PC-9 (cell line): ENCODE results near the gene HBS1L. TPM values are rescaled to one million over a fixed set of nuclear protein-coding genes. Genes with fewer than 3 reads are reported as not detected.
A peak's percentile ranks its signal among the peaks of the same experiment; 100 is the strongest.

Experiments used
- BruUV-seq: library from RNA; stranded (reverse); fragments of 400-500 nt; replicated peaks from 2 replicates; lab custom pipeline; 2021; lab: Mats Ljungman, UMichigan
- CTCF ChIA-PET: fragments of 300-600 bp; sonication (Branson Sonifier 250); formaldehyde crosslinking; loops from one replicate; lab custom pipeline; 2022; ENCODE audit warnings: antibody characterized with exemption; lab: Charles Lee
- POLR2A ChIA-PET: fragments of 300-600 bp; sonication (Branson Sonifier 250); formaldehyde crosslinking; loops from one replicate; lab custom pipeline; 2022; ENCODE audit warnings: antibody characterized with exemption; ENCODE audit not compliant: unreplicated experiment; lab: Charles Lee
- DNase-seq, 2 experiments: peaks; one replicate each; pipeline versions ENCODE4 v3.0.0 to v3.0.0-alpha.2; 2015 to 2022; ENCODE audit warnings: mixed read lengths in 1 of 2
- H2AFZ ChIP-seq: fragments of 200-600 bp; sonication (generic); 2 replicates; pipeline ENCODE4 v1.8.1; 2017; ENCODE audit warnings: antibody characterized with exemption
- H3F3A ChIP-seq: fragments of 200-600 bp; sonication (generic); 2 replicates; pipeline ENCODE4 v1.8.1; 2017; ENCODE audit warnings: antibody characterized with exemption, mild to moderate bottlenecking, low read depth; ENCODE audit not compliant: insufficient read depth
- H3K27ac ChIP-seq: fragments of 200-600 bp; sonication (generic); 2 replicates; pipeline ENCODE4 v1.6.1; 2016; ENCODE audit warnings: mixed run types
- H3K27me3 ChIP-seq: fragments of 200-600 bp; sonication (generic); 2 replicates; pipeline ENCODE4 v1.6.1; 2016; ENCODE audit warnings: low read depth, mixed run types; ENCODE audit not compliant: insufficient read depth
- H3K36me3 ChIP-seq: fragments of 200-600 bp; sonication (generic); 2 replicates; pipeline ENCODE4 v1.6.1; 2016; ENCODE audit warnings: low read depth, mixed run types
- H3K4me1 ChIP-seq: fragments of 200-600 bp; sonication (generic); replicated peaks from 2 replicates; pipeline ENCODE4 v1.6.1; 2016; ENCODE audit warnings: mixed run types; ENCODE audit not compliant: insufficient read depth
- H3K4me2 ChIP-seq: fragments of 200-600 bp; sonication (generic); 2 replicates; pipeline ENCODE4 v1.6.1; 2017; ENCODE audit warnings: mixed run types
- H3K4me3 ChIP-seq: fragments of 200-600 bp; sonication (generic); 2 replicates; pipeline ENCODE4 v1.6.1; 2016; ENCODE audit warnings: mixed run types
- H3K79me2 ChIP-seq: fragments of 200-600 bp; sonication (generic); 2 replicates; pipeline ENCODE4 v1.6.1; 2017; ENCODE audit warnings: low read depth, mixed run types
- H3K9me2 ChIP-seq: fragments of 200-600 bp; sonication (generic); 2 replicates; pipeline ENCODE4 v1.8.1; 2017; ENCODE audit warnings: mild to moderate bottlenecking; ENCODE audit not compliant: insufficient read depth
- H3K9me3 ChIP-seq: fragments of 200-600 bp; sonication (generic); 2 replicates; pipeline ENCODE4 v1.8.1; 2016; ENCODE audit warnings: low read depth; ENCODE audit not compliant: insufficient read depth
- H4K20me1 ChIP-seq: fragments of 200-600 bp; sonication (generic); 2 replicates; pipeline ENCODE4 v1.8.1; 2017; ENCODE audit not compliant: insufficient read depth
- EZH2 ChIP-seq: fragments of 200-600 bp; sonication (generic); IDR thresholded peaks from 2 replicates; pipeline ENCODE4 v1.8.0; 2017; ENCODE audit warnings: antibody characterized with exemption, low read depth
- intact Hi-C: fragments of 100-400 bp; cut with micrococcal nuclease; formaldehyde crosslinking; loops from one replicate; pipeline ENCODE4 v1.10.0; 2022; ENCODE audit not compliant: unreplicated experiment
- total RNA-seq: library from RNA; stranded (reverse); gene quantifications from 2 replicates; pipeline ENCODE4 v1.2.3, GENCODE V29; 2021
- TF ChIP-seq, protein P1 (sequence below): fragments of 200-600 bp; sonication (generic); conservative IDR thresholded peaks from 2 replicates; pipeline ENCODE4 v1.6.1; 2017; ENCODE audit warnings: mixed run types, antibody characterized with exemption, mild to moderate bottlenecking, moderate library complexity

HBS1L gene
- total RNA-seq, 1 experiment from 2014 or later = 84.4 TPM

DNA sequence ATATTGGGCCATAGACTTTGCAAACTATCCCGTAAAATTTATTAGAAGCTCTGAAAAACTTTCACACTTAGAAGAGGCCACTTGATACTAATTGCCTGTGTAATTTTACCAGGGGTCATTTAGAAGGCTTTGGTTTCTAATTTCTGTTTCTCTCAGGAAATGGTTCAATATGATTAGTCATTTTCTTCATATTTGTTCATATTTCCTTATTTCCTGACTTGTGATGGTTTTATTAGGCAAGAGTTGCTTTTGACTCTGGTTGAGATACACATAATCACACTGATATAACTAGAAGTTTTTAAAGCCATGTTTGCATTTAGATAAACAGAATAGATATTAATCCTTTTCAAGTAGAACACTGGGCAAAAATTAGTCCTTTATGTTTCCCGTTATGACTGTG is 11.8 kb upstream of the HBS1L start:
- Histone ChIP-seq H3K36me3 (no peaks in the 10 kb centered on the region), H3K9me3 (no peaks in the 10 kb centered on the region; the same call in 1 of the 2 replicates), H3K79me2 (no peaks in the 10 kb centered on the region), H4K20me1 (no peaks in the 10 kb centered on the region), H3K9me2 (no peaks in the 10 kb centered on the region), H3K4me1 (peaks cover 27% of the 10 kb centered on the region), H2AFZ (peak overlapping the region; percentile 10; the same call in 1 of the 2 replicates), H3K27me3 (no peaks in the 10 kb centered on the region), H3K4me3 (no peak overlapping the region), H3K27ac (0 out of 2 replicates have a peak overlapping the region, but pooled peaks have one; percentile 1), H3F3A (no peaks in the 10 kb centered on the region; the same call in 1 of the 2 replicates), H3K4me2 (peak overlapping the region; percentile 17)
- intact Hi-C loops = no loop called here
- ChIA-PET POLR2A (no interaction called here), CTCF (no interaction called here)
- no peak for DNase-seq
- TF ChIP-seq, protein P1, sequence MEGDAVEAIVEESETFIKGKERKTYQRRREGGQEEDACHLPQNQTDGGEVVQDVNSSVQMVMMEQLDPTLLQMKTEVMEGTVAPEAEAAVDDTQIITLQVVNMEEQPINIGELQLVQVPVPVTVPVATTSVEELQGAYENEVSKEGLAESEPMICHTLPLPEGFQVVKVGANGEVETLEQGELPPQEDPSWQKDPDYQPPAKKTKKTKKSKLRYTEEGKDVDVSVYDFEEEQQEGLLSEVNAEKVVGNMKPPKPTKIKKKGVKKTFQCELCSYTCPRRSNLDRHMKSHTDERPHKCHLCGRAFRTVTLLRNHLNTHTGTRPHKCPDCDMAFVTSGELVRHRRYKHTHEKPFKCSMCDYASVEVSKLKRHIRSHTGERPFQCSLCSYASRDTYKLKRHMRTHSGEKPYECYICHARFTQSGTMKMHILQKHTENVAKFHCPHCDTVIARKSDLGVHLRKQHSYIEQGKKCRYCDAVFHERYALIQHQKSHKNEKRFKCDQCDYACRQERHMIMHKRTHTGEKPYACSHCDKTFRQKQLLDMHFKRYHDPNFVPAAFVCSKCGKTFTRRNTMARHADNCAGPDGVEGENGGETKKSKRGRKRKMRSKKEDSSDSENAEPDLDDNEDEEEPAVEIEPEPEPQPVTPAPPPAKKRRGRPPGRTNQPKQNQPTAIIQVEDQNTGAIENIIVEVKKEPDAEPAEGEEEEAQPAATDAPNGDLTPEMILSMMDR = no peak
- no peak for TF ChIP-seq EZH2
- no TSS peak for BruUV-seq

DNA sequence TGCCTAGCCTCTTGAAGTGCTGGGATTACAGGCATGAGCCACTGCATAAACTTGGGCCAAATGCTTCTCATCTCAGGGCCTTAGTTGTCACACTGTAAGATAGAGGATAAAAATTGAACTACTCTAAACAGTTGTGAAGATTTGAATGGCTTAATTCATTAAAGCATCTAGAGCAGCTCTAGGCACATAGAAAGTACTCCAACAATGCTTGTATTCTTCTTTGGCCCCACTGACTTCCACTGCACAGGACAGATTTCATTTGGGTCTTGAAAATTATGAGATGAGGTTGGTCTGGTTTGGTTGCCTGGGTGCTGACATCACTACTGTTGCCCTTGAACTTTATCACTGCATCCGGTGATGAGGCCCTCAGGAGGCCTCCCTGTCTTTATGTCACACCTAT is 10.0 kb upstream of the HBS1L start:
- no peak overlapping the region for H3K4me3 ChIP-seq
- H3K36me3 ChIP-seq = no peaks in the 10 kb centered on the region
- no peak overlapping the region for H3K4me2 ChIP-seq
- peaks cover 16% of the 10 kb centered on the region for H3K4me1 ChIP-seq
- DNase-seq = no peak
- TF ChIP-seq, protein P1 = no peak
- no peak for TF ChIP-seq EZH2
- BruUV-seq = no TSS peak
- CTCF ChIA-PET = interaction anchor here (0.7 kb wide), 1 partner anchor 401 kb away, joined by 4 read pairs; no protein-coding TSS in a partner anchor
- intact Hi-C loops = no loop called here
- no peaks in the 10 kb centered on the region; the same call in 1 of the 2 replicates for H3F3A ChIP-seq
- no peaks in the 10 kb centered on the region for H3K79me2 ChIP-seq
- H4K20me1 ChIP-seq = no peaks in the 10 kb centered on the region
- POLR2A ChIA-PET = no interaction called here
- H3K27me3 ChIP-seq = no peaks in the 10 kb centered on the region
- no peaks in the 10 kb centered on the region for H3K9me2 ChIP-seq
- H3K9me3 ChIP-seq = no peaks in the 10 kb centered on the region; the same call in 1 of the 2 replicates
- H2AFZ ChIP-seq = no peak overlapping the region
- H3K27ac ChIP-seq = no peak overlapping the region

- intact Hi-C loops = no loop called here
- no TSS peak for BruUV-seq
- no peak for DNase-seq
- H3K27ac ChIP-seq = no peak overlapping the region
- no peaks in the 10 kb centered on the region for H3K9me2 ChIP-seq
- peaks cover 9% of the 10 kb centered on the region for H3K4me1 ChIP-seq
- H2AFZ ChIP-seq = no peak overlapping the region
- no peaks in the 10 kb centered on the region for H4K20me1 ChIP-seq
- ChIA-PET POLR2A (no interaction called here), CTCF (no interaction called here)
- TF ChIP-seq, protein P1 = no peak
- TF ChIP-seq EZH2 = no peak
- H3K4me2 ChIP-seq = no peak overlapping the region
- no peaks in the 10 kb centered on the region for H3K27me3 ChIP-seq
- no peaks in the 10 kb centered on the region; the same call in 1 of the 2 replicates for H3F3A ChIP-seq
- H3K4me3 ChIP-seq = no peak overlapping the region
- no peaks in the 10 kb centered on the region for H3K79me2 ChIP-seq
- no peaks in the 10 kb centered on the region for H3K36me3 ChIP-seq
- H3K9me3 ChIP-seq = no peaks in the 10 kb centered on the region; the same call in 1 of the 2 replicates
These were observed 9.3 kb upstream of the HBS1L start for GRCh38 chr6:135063926-135064325.
